ENCODE results near the gene USP54.
A peak's percentile ranks its signal among the peaks of the same experiment; 100 is the strongest.
"Not testable (repeated sequence)": the region's sequence is repeated elsewhere in the genome, so short reads cannot be mapped to it uniquely, and the experiment has no call there.

Gene USP54

GRCh38 chr10:73589563-73590126 is 1.5 kb downstream of the USP54 start:
- Histone ChIP-seq H3K27ac (peak overlapping the region in 2 of 21 experiments; percentile 24 to 39), H3K4me3 (no peak overlapping the region)

GRCh38 chr10:73588656-73589055 is 2.5 kb downstream of the USP54 start:
- no peak overlapping the region for H3K4me3 ChIP-seq
- peak overlapping the region in 1 of 21 experiments; percentile 8 for H3K27ac ChIP-seq

GRCh38 chr10:73586583-73586984 is 4.6 kb downstream of the USP54 start:
- Histone ChIP-seq H3K4me3 (no peak overlapping the region), H3K27ac (peak overlapping the region in 2 of 21 experiments; percentile 21 to 42)

GRCh38 chr10:73585327-73585726 is 5.8 kb downstream of the USP54 start:
- H3K4me3 ChIP-seq = no peak overlapping the region
- no peak overlapping the region for H3K27ac ChIP-seq

DNA sequence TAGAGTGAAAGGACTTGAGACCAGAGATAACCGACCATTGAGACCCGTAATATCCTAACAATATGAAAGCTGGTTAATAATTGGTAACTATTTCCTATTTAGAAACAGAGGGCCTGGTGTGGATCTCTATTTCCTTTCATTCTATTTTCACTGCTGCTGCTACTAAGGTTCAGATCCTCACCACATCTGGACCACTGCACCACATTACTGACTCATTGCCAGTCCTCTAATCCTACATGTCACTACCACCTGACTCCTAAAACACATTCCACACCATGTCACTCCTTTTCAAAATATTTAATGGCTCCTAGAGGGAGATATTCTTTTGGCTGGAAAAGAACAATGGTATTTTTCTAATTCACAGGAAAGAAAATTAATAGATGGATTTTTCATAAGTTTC is 6.4 kb downstream of the USP54 start:
- Histone ChIP-seq H3K4me3 (no peak overlapping the region), H3K27ac (no peak overlapping the region)

GRCh38 chr10:73581918-73582317 is 9.2 kb downstream of the USP54 start:
- no peak overlapping the region for H3K4me3 ChIP-seq
- H3K27ac ChIP-seq = no peak overlapping the region

GRCh38 chr10:73578927-73579326 is 12.2 kb downstream of the USP54 start:
- H3K27ac ChIP-seq, H3K4me3 ChIP-seq: not testable (repeated sequence)

- Histone ChIP-seq H3K27ac (peak overlapping the region in 8 of 21 experiments; percentile 14 to 49 (median 44)), H3K4me3 (no peak overlapping the region)
These were observed 13.4 kb downstream of the USP54 start for GRCh38 chr10:73577788-73578187.

GRCh38 chr10:73576890-73577591 is 14.1 kb downstream of the USP54 start:
- no peak overlapping the region for H3K4me3 ChIP-seq
- H3K27ac ChIP-seq = peak overlapping the region in 12 of 21 experiments; percentile 4 to 62 (median 36)

- Histone ChIP-seq H3K27ac (peak overlapping the region in 12 of 21 experiments; percentile 4 to 62 (median 40)), H3K4me3 (no peak overlapping the region)
These were observed 14.8 kb downstream of the USP54 start for GRCh38 chr10:73576178-73576889.

- not testable (repeated sequence) for H3K27ac ChIP-seq, H3K4me3 ChIP-seq
These were observed 24.1 kb downstream of the USP54 start for GRCh38 chr10:73567025-73567424.

DNA sequence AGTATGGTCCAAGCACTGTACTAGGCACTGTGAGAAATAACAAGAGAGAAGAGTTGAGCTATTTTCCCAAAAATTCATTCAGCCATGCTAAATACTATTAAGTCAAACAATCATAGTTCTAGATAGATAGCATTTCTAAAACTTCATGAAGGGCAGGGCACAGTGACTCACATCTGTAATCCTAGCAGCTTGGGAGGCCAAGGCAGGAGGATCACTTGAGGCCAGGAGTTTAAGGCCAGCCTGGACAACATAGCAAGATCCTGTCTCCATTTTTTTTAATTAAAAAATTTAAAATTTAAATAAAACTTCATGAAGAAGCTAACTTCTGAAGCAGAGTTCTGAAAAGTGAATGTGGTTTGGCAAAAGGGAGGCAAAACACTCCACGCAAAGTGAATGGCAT is 29.9 kb downstream of the USP54 start:
- no peak overlapping the region for H3K27ac ChIP-seq

GRCh38 chr10:73559590-73559989 is 31.6 kb downstream of the USP54 start:
- no peak overlapping the region for H3K27ac ChIP-seq
- H3K4me3 ChIP-seq = no peak overlapping the region

More for the DNA sequence above, 29.9 kb downstream of the USP54 start:
- H3K4me3 ChIP-seq = no peak overlapping the region

GRCh38 chr10:73556855-73557254 is 34.3 kb downstream of the USP54 start:
- no peak overlapping the region for H3K4me3 ChIP-seq
- H3K27ac ChIP-seq = no peak overlapping the region

DNA sequence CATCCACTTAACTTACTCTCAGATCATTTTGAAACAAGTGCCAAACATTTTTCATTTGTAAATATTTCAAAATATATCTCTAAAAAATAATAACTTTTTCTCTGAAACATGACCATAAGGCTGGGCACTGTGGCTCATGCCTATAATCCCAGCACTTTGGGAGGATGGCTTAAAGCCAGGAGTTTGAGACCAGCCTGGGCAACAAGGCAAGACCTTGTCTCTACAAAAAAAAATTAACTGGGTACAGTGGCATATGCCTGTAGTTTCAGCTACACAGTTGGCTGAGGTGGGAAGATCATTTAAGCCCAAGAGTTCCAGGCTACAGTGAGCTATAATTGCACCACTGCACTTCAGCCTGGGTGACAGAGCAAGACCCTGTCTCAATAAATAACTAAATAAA is 36.4 kb downstream of the USP54 start:
- H3K27ac ChIP-seq = no peak overlapping the region

DNA sequence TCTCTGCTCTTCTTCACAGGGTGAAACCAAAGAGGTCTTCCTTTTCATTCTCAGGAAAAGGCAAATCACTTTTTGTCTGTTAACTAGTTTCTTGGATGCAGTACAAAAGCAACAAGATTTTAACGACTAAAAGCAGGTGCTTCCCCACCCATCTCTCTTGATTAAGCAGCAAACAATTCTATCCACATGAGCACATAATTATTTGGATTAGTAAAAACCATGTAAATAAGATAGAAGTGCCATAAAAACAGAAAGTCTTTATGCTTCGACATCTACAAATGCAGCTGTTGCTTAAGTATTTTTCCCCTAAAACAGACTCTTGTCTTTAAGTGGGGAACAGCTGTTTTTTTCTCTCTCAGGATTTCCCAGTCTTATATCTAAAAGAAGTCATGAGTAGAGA is 37.4 kb downstream of the USP54 start:
- no peak overlapping the region for H3K4me3 ChIP-seq
- H3K27ac ChIP-seq = peak overlapping the region in 1 of 21 experiments; percentile 12

More for the DNA sequence above, 36.4 kb downstream of the USP54 start:
- H3K4me3 ChIP-seq = no peak overlapping the region

DNA sequence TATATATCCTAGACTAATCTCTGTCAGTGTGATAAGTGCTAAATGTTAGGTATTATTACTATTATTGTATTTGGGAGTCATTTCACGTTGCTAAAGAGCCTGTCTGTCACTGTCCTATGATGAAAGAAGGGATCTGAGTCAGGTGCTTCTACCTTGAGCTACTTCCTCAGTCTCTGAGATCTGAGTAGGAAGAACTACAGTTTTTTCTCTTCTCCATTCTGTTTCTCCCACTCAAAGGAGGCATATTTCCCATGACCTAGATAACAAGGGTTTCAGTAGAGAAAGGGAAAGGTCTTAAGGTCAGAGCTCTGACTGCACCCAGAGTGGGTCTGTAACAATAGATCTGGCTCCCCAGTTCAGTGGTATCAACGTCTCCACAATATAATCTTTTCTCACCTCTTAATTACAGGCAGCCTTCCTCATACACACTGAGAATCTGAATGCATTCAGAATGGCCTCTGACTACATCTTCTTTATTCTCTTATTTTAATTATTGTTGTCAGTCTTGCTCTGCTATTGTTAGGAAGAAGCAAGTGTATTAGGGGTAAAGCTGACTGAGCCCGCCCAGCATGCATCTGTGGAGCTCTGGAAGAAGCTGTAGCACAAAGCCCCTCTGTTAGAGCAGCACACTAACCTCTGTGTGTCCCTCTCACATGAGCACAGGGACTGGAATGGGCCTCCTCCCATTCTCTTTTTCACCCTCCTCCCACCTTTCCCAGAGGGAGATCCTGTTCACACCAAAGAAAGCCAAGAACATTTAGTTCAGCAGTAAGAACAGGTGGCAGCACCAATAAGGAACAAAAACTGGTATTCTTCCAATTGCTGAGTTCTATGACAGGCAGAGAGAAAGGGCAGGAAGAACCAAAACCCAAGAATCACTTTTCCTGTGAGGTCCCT is 38.1 kb downstream of the USP54 start:
- H3K27ac ChIP-seq = peak overlapping the region in 1 of 21 experiments; percentile 12
- no peak overlapping the region for H3K4me3 ChIP-seq

GRCh38 chr10:73551515-73551914 is 39.6 kb downstream of the USP54 start:
- Histone ChIP-seq H3K27ac (no peak overlapping the region), H3K4me3 (no peak overlapping the region)

- H3K27ac ChIP-seq = no peak overlapping the region
- no peak overlapping the region for H3K4me3 ChIP-seq
These were observed 45.8 kb downstream of the USP54 start for GRCh38 chr10:73545357-73545756.

- Histone ChIP-seq H3K4me3 (no peak overlapping the region), H3K27ac (no peak overlapping the region)
These were observed 53.4 kb downstream of the USP54 start for GRCh38 chr10:73537709-73538108.

Measured in skin epidermis (tissue), 12 donors.